ENCODE data around the gene FBN3. TPM values are rescaled to one million over a fixed set of nuclear protein-coding genes. Genes with fewer than 3 reads are reported as not detected.

The FBN3 gene
- polyA plus RNA-seq, 3 donors = not detected

DNA sequence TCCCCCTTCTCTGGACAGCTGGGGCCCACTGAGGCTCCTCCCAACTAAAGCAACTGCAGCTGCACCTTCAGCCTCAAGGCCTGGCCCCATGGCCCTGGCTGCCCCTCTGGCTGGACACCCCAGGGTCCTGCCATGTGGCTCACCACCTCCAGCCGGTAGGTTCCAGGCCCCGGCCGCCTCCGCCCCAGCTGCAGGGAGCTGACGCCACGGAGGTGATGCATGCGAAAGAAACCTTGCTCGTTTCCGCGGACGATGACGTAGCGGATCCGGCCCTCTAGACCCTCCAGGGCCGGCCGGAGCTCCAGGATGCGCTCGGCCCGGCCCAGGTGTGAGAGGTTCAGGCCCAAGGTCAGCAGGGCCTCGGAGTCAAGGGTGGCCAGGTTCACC is 83.5 kb downstream of the FBN3 start:
- intact Hi-C loops (cut with micrococcal nuclease) = no loop called here
- no peak overlapping the region for H3K27ac ChIP-seq (ENCODE audit: low read depth in 1 of 2, low read length in 2 of 2)
- Mint-ChIP-seq H3K9me3 (peaks cover 6 to 20% (median 15%) of the 10 kb centered on the region in 7 donors), H3K4me1 (peaks cover 16% of the 10 kb centered on the region), H3K4me3 (peak overlapping the region in 1 of 2 donors; percentile 42), H3K27ac (peak overlapping the region in 1 of 7 donors; percentile 11), H3K36me3 (no peaks in the 10 kb centered on the region), H3K27me3 (ENCODE audit: low read depth in 3 of 3) (peaks cover 6 to 10% (median 8%) of the 10 kb centered on the region in 3 donors)
- DNase-seq = no peak
- H3K36me3 ChIP-seq (replicated peaks in 1 of 2; ENCODE audit: control insufficient read depth in 1 of 2, insufficient read depth in 2 of 2, low read length in 2 of 2) = no peaks in the 10 kb centered on the region
- peak overlapping the region; percentile 70 for H2AFZ ChIP-seq (ENCODE audit: insufficient read depth, low read depth, low read length, poor library complexity, severe bottlenecking)
- no peaks in the 10 kb centered on the region for H3K79me2 ChIP-seq (ENCODE audit: insufficient read depth, low read length)
- no peaks in the 10 kb centered on the region for H3K27me3 ChIP-seq (ENCODE audit: control insufficient read depth in 2 of 2, insufficient read depth in 2 of 2, low read length in 2 of 2)
- peaks cover 10 to 17% of the 10 kb centered on the region in 2 donors for H3K4me1 ChIP-seq (ENCODE audit: control insufficient read depth in 1 of 2, insufficient read depth in 2 of 2, low read length in 2 of 2)
- WGBS (ENCODE audit: insufficient coverage) = 96% methylated on average over 20 of the region's 20 CpGs
- H3K4me2 ChIP-seq (replicated peaks; ENCODE audit: extremely low read depth, low read length, poor library complexity, severe bottlenecking) = peak overlapping the region; percentile 46
- peak overlapping the region; percentile 36 for H3K9ac ChIP-seq (ENCODE audit: insufficient read depth, low read length, poor library complexity, severe bottlenecking)
- TF ChIP-seq, protein P1, sequence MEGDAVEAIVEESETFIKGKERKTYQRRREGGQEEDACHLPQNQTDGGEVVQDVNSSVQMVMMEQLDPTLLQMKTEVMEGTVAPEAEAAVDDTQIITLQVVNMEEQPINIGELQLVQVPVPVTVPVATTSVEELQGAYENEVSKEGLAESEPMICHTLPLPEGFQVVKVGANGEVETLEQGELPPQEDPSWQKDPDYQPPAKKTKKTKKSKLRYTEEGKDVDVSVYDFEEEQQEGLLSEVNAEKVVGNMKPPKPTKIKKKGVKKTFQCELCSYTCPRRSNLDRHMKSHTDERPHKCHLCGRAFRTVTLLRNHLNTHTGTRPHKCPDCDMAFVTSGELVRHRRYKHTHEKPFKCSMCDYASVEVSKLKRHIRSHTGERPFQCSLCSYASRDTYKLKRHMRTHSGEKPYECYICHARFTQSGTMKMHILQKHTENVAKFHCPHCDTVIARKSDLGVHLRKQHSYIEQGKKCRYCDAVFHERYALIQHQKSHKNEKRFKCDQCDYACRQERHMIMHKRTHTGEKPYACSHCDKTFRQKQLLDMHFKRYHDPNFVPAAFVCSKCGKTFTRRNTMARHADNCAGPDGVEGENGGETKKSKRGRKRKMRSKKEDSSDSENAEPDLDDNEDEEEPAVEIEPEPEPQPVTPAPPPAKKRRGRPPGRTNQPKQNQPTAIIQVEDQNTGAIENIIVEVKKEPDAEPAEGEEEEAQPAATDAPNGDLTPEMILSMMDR (IDR thresholded peaks at IDR 0.05) = no peak
- no peaks in the 10 kb centered on the region for H4K20me1 ChIP-seq (ENCODE audit: insufficient read depth, low read length)
- H3K9me3 ChIP-seq (replicated peaks in 1 of 2; ENCODE audit: control insufficient read depth in 1 of 2, insufficient read depth in 1 of 2, low read length in 2 of 2) = peaks cover 16 to 17% of the 10 kb centered on the region in 2 donors
- no peak overlapping the region for H3K4me3 ChIP-seq (replicated peaks in 1 of 3; ENCODE audit: low read depth in 2 of 3, low read length in 3 of 3)

DNA sequence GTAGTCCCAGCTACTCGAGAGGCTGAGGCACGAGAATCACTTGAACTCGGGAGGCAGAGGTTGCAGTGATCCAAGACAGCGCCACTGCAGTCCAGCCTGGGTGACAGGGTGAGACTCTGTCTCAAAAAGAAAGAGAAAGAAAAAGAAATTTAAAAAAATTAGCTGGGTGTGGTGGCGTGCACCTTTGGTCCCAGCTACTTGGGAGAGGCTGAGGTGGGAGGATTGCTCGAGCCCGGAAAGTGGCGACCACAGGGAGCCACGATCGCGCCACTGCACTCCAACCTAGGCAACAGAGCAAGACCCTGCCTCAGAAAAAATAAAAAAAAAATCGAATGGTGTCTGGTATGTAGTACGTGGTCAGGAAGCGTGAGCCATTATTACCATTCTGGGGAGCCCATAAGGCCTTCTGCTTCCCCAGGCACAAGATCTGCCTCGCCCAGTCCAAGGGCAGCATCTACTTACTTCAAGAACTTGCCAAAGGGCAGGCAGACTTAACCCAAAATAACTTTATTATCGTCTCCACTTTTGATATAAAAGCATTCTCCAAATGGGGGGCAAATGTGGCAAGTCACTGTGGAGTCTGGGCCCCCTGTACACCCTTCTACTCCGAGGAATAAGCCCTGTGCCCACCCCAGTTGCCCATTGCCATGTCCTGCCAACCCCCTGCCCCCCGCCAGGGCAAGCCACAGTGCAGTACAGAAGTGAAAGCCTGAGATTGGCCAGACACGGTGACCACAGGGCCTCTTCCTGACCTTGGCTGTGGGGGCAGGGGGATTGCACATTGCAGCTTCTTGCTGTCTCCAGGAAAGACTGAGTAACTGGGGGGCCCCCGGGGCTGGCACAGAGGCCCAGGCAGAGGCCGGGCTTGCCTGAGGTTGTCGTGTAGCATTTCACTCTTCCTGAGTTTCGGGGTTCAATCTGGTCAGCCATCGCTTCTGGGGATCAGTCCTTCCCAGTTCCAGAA is 84.2 kb downstream of the FBN3 start:
- 62% methylated on average over 22 of the region's 24 CpGs for WGBS (ENCODE audit: insufficient coverage)
- Histone ChIP-seq H3K9me3 (replicated peaks in 1 of 2; ENCODE audit: control insufficient read depth in 1 of 2, insufficient read depth in 1 of 2, low read length in 2 of 2) (peaks cover 13% of the 10 kb centered on the region in 2 donors), H3K36me3 (replicated peaks in 1 of 2; ENCODE audit: control insufficient read depth in 1 of 2, insufficient read depth in 2 of 2, low read length in 2 of 2) (no peaks in the 10 kb centered on the region), H3K79me2 (ENCODE audit: insufficient read depth, low read length) (no peaks in the 10 kb centered on the region), H2AFZ (ENCODE audit: insufficient read depth, low read depth, low read length, poor library complexity, severe bottlenecking) (peak overlapping the region; percentile 70), H3K9ac (ENCODE audit: insufficient read depth, low read length, poor library complexity, severe bottlenecking) (peak overlapping the region; percentile 36), H3K4me3 (replicated peaks in 1 of 3; ENCODE audit: low read depth in 2 of 3, low read length in 3 of 3) (no peak overlapping the region), H4K20me1 (ENCODE audit: insufficient read depth, low read length) (no peaks in the 10 kb centered on the region), H3K4me1 (ENCODE audit: control insufficient read depth in 1 of 2, insufficient read depth in 2 of 2, low read length in 2 of 2) (peaks cover 10 to 17% of the 10 kb centered on the region in 2 donors), H3K27me3 (ENCODE audit: control insufficient read depth in 2 of 2, insufficient read depth in 2 of 2, low read length in 2 of 2) (no peaks in the 10 kb centered on the region), H3K4me2 (replicated peaks; ENCODE audit: extremely low read depth, low read length, poor library complexity, severe bottlenecking) (peak overlapping the region; percentile 46), H3K27ac (ENCODE audit: low read depth in 1 of 2, low read length in 2 of 2) (no peak overlapping the region)
- H3K36me3 Mint-ChIP-seq = no peaks in the 10 kb centered on the region
- H3K27me3 Mint-ChIP-seq (ENCODE audit: low read depth in 3 of 3) = peaks cover 8 to 10% (median 10%) of the 10 kb centered on the region in 3 donors
- peak overlapping the region; percentile 31 to 42 for H3K4me3 Mint-ChIP-seq
- peak overlapping the region in 3 of 7 donors; percentile 43 to 66 (median 46) for H3K27ac Mint-ChIP-seq
- DNase-seq = no peak
- TF ChIP-seq, protein P1 (IDR thresholded peaks at IDR 0.05) = no peak
- H3K4me1 Mint-ChIP-seq = peaks cover 16% of the 10 kb centered on the region
- peaks cover 6 to 14% (median 11%) of the 10 kb centered on the region in 7 donors for H3K9me3 Mint-ChIP-seq
- intact Hi-C loops (cut with micrococcal nuclease) = no loop called here
